ENCODE measurements around the gene CD9.
"Not testable (repeated sequence)": the region's sequence is repeated elsewhere in the genome, so short reads cannot be mapped to it uniquely, and the experiment has no call there.

The CD9 gene

GRCh38 chr12:6180268-6181051 is 19.7 kb upstream of the CD9 start:
- DNase-seq = peak; percentile 72 to 75 (median 73)

DNA sequence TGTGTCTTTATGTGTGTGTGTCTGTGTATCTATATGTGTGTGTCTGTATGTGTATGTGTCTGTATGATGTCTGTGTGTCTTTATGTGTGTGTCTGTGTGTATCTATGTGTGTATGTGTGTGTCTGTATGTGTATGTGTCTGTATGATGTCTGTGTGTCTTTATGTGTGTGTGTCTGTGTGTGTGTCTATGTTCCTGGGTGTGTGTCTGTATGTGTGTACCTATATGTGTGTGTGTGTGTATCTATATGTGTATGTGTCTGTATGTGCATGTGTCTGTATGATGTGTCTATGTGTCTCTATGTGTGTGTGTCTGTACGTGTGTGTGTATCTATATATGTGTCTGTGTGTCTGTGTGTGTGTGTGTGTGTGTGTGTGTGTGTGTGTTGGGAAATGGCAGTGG is 19.0 kb upstream of the CD9 start:
- no peak for DNase-seq

- no peak for DNase-seq
These were observed 18.5 kb upstream of the CD9 start for GRCh38 chr12:6181583-6182278.

- DNase-seq = peak; percentile 79 to 80 (median 80)
These were observed 17.8 kb upstream of the CD9 start for GRCh38 chr12:6182279-6182898.

- DNase-seq = peak; percentile 63 to 67 (median 67)
These were observed 16.3 kb upstream of the CD9 start for GRCh38 chr12:6183689-6184428.

DNA sequence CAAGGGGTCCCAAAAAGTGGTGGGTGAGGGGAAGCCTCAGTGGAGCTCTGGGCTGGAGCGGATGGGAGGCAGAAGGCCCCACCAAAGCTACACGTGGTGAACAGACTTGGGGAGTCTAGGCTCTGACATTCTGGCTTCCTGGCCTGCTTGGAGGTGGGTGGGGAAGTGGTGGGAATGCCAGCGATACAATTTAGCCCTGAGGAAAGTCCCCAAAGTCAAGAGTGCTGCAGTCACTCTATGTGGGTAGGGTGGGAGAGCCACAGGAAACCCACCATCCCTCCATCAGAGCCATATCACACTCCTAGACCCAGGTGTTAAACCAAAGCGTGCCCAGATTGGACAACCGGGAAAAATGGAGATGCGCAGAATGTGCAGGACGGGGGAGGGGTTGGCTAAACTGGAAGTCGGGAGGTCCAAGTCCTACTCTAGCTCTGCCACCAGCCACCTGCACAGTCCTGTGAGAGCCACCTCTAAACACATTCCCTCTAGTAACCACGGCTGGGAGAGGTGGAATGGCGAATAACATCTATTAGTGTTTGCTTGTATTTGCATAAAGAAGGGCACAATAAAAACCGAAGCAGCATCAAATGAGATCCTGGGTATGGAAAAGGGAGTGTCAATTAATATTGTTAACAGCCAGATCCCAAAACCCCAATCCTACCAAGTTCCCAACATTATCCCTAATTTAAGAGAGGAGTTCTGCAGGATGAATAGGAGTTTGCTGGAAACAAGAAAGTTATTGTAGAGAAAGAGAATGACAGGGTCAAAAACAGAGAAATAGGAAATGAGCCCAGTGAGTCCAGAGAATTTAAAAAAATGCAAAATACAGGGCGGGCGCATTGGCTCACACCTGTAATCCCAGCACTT is 14.0 kb upstream of the CD9 start:
- DNase-seq = peak in 2 of 3 donors; percentile 39 to 48

- no peak for DNase-seq
These were observed 12.0 kb upstream of the CD9 start for GRCh38 chr12:6187948-6188793.

DNA sequence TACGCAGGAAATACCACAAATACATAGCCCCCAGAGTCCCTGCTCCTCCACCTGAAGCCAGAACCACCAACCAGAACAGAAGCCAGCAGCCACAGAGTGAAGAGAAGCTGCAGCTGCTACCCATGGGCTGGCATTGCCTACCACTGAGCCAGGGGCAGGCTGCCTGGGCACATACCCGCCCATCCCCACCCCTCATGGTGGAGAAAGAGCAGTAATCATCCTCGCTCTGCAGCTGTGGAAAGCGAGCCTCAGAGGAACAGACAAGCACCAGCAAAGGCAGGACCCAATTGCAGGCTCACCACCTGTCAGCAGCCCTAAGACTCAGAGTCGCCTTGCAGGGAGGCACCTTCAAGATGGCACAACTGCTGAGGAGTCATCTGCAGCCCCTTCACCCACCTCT is 11.2 kb upstream of the CD9 start:
- DNase-seq = no peak

GRCh38 chr12:6189952-6190598 is 10.1 kb upstream of the CD9 start:
- not testable (repeated sequence) for DNase-seq

DNA sequence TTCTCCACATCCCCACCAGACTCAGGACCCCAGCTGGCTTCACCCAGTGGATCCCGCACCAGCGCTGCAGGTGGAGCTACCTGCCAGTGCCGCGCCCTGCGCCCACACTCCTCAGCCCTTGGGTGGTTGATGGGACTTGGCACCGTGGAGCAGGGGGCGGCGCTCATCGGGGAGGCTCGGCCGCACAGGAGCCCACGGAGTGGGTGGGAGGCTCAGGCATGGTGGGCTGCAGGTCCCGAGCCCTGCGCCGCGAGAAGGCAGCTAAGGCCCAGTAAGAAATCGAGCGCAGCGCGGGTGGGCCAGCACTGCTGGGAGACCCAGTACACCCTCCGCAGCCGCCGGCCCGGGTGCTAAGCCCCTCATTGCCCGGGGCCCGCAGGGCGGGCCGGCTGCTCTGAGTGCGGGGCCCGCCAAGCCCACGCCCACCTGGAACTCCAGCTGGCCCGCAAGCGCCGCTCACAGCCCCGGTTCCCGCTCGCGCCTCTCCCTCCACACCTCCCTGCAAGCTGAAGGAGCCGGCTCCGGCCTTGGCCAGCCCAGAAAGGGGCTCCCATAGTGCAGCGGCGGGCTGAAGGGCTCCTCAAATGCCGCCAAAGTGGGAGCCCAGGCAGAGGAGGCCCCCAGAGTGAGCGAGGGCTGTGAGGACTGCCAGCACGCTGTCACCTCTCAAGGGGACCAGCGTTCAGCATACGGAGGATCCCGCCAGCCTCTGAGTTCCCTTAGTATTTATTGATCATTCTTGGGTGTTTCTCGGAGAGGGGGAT is 9.3 kb upstream of the CD9 start:
- not testable (repeated sequence) for DNase-seq

DNA sequence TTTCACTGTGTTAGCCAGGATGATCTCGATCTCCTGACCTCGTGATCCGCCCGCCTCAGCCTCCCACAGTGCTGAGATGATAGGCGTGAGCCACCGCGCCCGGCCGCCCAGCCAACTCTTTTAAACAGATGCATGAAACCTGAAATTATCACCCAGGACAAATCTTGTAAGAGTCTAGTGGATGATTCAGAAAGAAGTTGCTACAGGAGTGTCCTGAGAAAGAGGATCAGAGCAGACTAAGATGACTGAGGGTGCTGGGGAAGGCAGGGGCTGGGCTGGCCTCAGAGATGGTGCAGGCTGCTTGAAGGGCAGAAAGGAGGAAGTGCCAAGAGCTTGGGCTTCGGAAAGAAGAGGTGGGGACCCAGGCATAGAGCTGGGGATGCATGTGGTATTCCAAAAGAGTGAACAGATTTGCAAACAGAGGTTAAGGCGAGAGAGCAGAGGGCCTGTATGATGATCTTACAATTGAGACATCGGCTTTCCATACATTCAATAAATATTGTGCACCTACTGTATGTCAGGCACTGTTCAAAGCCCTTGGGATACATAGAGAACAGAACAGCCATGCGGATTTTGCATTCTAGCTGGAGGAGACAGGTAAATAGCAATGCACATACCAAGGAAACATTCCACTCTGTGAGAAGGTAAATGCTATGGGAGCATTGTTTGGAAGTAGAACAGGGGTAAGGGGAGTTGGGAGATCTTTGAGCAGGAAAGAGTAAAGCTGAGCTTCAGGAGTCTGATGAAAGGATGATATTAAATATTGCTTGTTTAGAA is 7.4 kb upstream of the CD9 start:
- DNase-seq = peak; percentile 64 to 71 (median 66)

DNA sequence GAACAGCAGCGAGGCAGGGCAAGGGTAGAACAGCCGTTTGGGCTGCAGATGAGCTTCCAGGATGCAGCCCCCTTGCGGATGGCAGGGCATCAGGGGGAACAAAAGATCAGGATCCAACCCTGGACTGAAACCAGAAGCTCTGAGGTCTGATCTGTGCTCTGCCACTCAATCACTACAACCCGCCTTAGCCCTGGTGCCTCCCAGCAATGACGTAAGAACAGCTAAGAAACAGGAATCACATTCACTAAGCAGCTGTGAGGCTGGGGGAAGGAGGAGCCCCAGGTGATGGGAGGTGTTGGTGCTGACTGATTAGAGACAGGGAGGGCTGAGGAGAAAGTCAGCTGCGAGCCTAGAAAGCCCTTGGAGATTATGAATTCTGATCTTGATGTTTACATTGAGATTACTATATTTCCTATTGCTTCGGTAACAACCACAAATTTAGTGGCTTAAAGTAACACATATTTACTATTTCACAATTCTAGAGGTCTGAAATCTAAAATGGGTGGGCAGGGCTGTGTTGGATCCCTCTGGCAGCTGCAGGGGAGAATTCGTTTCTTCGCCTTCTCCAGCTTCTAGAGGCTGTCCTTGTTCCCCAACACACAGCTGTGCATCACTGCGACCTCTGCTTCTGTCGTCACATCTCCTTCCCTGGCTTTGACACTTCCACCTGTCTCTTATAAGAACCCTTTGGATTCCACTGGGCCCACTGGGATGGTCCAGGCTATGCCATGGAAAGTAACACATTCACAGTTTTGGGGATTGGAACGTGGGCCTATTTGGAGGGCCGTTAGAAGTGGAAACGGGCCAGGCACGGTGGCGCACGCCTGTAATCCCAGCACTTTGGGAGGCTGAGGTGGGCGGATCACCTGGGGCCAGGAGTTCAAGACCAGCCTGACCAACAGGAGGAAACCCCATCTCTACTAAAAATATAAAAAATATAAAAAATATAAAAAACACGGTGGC is 6.1 kb upstream of the CD9 start:
- DNase-seq = peak; percentile 68 to 75 (median 72)

DNA sequence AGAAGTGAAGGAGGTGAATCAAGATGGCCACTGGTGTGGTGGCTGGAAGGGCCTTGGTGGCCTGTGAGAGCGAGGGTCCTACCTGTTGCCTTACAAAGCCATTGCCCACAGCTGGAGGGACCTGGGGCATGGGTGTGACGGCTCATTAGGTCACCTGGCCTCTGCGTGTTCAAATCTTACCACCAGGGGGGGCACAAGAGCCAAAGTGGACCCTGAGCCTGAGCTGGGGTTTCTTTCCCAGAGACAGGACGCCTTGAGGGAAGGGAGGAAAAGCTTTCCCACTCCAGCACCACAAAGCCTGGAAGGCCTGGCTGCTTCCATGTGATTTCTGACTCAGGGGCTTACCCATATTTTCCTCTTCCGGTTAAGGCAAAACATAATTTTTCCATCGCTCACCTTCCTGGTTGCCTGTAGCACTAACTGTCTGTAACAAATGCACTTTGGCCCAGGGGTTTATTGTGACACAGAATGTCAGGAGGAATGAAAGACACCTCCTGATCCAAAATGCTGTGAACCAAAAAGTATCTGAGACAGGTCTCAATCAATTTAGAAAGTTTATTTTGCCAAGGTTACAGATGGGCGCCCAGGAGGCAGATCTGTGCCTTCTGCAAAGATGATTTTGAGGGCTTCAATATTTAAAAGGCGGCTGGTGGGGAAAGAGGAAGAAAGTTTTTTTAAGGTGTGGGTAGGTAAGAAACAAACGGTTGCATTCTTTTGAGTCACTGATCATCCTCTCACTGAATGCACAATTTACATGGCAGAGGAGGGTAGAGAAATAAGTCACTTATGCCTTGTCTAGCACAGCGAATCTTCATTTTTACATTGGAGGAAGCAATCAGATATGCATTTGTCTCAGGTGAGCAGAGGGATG is 4.3 kb upstream of the CD9 start:
- peak; percentile 62 to 82 (median 73) for DNase-seq

- peak in 2 of 3 donors; percentile 29 to 37 for DNase-seq
These were observed 2.1 kb upstream of the CD9 start for GRCh38 chr12:6198051-6198450.

DNA sequence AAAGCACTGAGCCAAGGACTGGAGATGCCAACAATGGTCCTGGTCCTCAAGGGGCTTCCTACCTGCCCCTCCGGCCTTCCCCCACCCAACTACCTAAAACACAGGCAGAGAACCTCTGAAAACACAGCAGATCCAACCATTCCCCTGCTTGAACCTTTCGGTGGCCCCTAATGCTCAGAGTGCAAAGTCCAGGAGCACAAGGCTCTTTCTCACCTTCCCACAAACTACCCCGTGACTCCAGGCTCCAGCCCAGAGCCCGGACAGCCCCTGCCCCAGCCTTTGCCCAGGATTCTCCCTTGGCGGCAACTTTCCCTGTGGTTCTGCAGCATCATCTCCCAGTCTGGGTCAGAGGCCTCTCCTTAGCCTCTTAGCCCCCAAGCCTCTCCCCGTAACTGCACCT is 1.6 kb upstream of the CD9 start:
- no peak for DNase-seq

- DNase-seq = peak in 1 of 3 donors; percentile 47
These were observed 1.1 kb upstream of the CD9 start for GRCh38 chr12:6198985-6199530.

Measured in suppressor macrophage treated with lipopolysaccharide for 1 hour (primary cell).